Left ventricle myocardium inferior (tissue), 1 donor: ENCODE measurements around the gene ADPRS. TPM values are rescaled to one million over a fixed set of nuclear protein-coding genes. Genes with fewer than 3 reads are reported as not detected.

Experiments used
- DNase-seq: peaks from one replicate; pipeline ENCODE4 v3.0.0-alpha.2; 2020
- H3K27ac ChIP-seq: fragments of 200-600 bp; replicated peaks from 2 replicates; pipeline ENCODE4 v1.8.0; 2021
- H3K27me3 ChIP-seq: fragments of 200-600 bp; 2 replicates; pipeline ENCODE4 v1.8.0; 2021; ENCODE audit warnings: low read depth
- H3K36me3 ChIP-seq: fragments of 200-600 bp; 2 replicates; pipeline ENCODE4 v1.8.0; 2021
- H3K4me1 ChIP-seq: fragments of 200-600 bp; 2 replicates; pipeline ENCODE4 v1.8.0; 2021
- H3K4me3 ChIP-seq: fragments of 200-600 bp; 2 replicates; pipeline ENCODE4 v1.8.0; 2021; ENCODE audit warnings: mild to moderate bottlenecking, moderate library complexity
- H3K9me3 ChIP-seq: fragments of 200-600 bp; replicated peaks from 2 replicates; pipeline ENCODE4 v1.8.0; 2021
- intact Hi-C: fragments of 100-400 bp; cut with micrococcal nuclease; formaldehyde crosslinking; loops from one replicate; pipeline ENCODE4 v1.11.0; 2022
- total RNA-seq: library from RNA; stranded (reverse); fragmentation: NEBNext Ultra II Directional; extraction: Animal tissue kit (Norgen Biotek cat#: 25700); gene quantifications from one replicate; pipeline ENCODE4 v1.2.1, GENCODE V29; 2021
- TF ChIP-seq, protein P1 (sequence below): fragments of 200-600 bp; IDR thresholded peaks from 2 replicates; pipeline ENCODE4 v1.8.0; 2021; ENCODE audit warnings: antibody characterized with exemption, mild to moderate bottlenecking, borderline replicate concordance
- donor health status: DM: no; HTN: yes; CAD: no; lungs with severe emphysema.

Gene ADPRS
- total RNA-seq, 1 donor from 2014 or later, result 17.8 TPM

GRCh38 chr1:36085126-36085525 lies 3.6 kb upstream of the ADPRS start:
- no peak for DNase-seq
- intact Hi-C loops, result no loop called here
- H3K4me1 ChIP-seq, result peaks cover 31% of the 10 kb centered on the region

DNA sequence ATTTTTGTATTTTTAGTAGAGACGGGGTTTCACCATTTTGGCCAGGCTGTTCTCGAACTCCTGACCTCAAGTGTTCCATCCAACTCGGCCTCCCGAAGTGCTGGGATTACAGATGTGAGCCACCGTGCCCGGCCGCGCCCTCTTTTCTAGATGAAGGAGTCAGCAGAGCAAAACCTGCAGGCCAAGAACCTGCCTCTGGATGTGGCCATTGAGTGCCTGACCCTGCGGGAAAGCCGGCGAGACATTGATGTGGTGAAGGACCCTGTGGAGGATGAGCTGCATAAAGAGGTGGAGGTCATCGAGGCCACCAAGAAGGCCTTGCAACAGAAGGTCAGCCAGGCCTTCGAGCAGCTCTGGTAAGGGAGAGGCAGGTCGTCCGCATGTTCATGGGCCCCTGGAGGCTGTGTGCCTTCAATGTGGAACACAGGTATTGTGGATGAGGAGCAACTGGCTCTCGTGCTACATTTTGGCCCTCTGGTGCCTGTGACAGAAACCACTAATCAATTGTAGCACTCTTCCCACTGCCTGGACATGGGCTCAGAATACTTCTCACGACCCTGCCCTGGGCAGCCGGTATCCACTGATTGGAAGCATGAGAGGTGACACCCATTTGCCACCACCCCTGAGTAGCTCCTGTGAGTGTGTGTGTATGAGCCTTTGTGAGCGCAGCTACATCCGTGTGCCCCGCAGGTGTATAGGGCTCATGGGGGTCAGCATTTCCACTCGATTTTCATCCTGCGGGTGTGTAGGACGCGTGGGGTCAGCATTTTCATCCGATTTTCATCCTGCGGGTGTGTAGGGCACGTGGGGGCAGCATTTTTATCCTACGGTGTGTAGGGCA lies 2.8 kb upstream of the ADPRS start:
- no peak for DNase-seq
- intact Hi-C loops, result no loop called here
- Histone ChIP-seq H3K36me3 (peaks cover under 1% of the 10 kb centered on the region), H3K27ac (no peak overlapping the region), H3K9me3 (no peaks in the 10 kb centered on the region), H3K4me1 (peaks cover 39% of the 10 kb centered on the region), H3K27me3 (peaks cover 41% of the 10 kb centered on the region), H3K4me3 (no peak overlapping the region)
- TF ChIP-seq, protein P1, sequence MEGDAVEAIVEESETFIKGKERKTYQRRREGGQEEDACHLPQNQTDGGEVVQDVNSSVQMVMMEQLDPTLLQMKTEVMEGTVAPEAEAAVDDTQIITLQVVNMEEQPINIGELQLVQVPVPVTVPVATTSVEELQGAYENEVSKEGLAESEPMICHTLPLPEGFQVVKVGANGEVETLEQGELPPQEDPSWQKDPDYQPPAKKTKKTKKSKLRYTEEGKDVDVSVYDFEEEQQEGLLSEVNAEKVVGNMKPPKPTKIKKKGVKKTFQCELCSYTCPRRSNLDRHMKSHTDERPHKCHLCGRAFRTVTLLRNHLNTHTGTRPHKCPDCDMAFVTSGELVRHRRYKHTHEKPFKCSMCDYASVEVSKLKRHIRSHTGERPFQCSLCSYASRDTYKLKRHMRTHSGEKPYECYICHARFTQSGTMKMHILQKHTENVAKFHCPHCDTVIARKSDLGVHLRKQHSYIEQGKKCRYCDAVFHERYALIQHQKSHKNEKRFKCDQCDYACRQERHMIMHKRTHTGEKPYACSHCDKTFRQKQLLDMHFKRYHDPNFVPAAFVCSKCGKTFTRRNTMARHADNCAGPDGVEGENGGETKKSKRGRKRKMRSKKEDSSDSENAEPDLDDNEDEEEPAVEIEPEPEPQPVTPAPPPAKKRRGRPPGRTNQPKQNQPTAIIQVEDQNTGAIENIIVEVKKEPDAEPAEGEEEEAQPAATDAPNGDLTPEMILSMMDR, result no peak

More at GRCh38 chr1:36085126-36085525, 3.6 kb upstream of the ADPRS start:
- Histone ChIP-seq H3K9me3 (no peaks in the 10 kb centered on the region), H3K27me3 (peaks cover 41% of the 10 kb centered on the region), H3K4me3 (no peak overlapping the region), H3K36me3 (no peaks in the 10 kb centered on the region), H3K27ac (no peak overlapping the region)
- TF ChIP-seq, protein P1, result no peak

DNA sequence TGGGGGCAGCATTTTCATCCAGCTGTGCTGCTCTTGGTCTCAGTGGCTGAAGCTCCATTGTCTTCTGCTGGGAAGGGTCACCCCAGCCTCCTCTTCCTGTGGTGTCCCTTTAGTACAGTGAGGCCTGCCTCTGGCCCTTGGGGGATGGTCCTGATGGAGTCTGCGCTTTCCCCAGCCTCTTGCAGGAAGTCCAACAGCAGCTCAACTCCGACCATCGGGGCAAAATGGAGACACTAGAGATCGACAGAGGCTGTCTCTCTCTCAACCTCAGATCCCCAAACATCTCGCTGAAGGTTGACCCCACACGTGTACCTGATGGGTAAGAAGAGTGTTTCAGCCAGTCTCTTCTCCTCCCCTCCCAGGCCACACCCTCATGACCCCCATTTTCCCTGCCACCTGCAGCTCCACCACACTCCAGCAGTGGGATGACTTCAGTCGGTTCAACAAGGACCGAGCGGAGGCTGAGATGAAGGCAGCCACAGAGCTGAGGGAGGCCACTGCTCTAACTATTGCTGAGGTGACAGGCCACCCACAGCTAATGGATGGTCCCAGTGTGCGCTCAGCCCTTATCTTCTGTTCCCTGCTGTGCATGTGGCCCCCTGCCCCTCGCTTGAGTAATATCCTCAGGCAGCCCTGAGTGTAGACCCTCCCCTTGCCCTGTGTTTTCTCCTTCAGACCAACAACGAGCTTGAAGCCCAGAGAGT lies 2.0 kb upstream of the ADPRS start:
- intact Hi-C loops, result no loop called here
- no peaks in the 10 kb centered on the region for H3K9me3 ChIP-seq
- no peak overlapping the region for H3K27ac ChIP-seq
- H3K27me3 ChIP-seq, result peaks cover 41% of the 10 kb centered on the region
- no peak overlapping the region for H3K4me3 ChIP-seq
- TF ChIP-seq, protein P1, result no peak
- no peak for DNase-seq
- peaks cover 46% of the 10 kb centered on the region for H3K4me1 ChIP-seq
- H3K36me3 ChIP-seq, result peaks cover 9% of the 10 kb centered on the region

DNA sequence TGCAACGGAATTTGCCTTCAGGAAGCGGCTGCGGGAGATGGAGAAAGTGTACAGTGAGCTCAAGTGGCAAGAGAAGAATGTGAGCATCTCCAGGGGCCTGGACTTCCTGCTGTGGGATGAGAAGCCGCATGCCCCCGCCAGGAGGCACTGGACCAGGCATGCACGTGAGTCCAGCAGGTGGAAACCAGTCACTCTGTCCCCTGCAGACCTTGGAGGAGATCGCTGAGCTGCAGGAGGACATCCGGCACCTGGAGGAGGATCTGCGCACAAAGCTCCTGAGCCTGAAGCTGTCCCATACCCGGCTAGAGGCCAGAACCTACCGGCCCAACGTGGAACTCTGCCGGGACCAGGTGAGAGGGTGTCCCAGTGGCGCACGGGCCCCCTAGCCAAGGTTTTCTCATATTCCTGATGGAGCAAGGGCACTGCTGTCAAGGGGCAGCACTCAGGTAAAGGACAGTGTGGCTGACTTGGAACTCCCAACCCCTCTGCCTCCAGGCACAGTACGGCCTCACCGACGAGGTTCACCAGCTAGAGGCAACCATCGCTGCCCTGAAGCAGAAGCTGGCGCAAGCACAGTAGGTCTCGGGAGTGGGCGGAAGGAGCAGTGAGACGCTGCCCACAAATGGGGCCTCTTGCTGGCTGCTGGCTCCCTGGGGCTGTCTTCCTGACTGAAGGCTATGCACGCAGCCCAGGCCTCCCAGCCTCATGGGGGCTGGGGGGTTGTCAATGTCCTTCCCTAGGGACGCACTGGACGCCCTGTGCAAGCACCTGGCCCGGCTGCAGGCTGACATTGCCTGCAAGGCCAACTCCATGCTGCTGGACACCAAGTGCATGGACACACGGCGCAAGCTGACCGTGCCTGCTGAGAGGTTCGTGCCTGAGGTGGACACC lies 1.2 kb upstream of the ADPRS start:
- Histone ChIP-seq H3K27ac (no peak overlapping the region), H3K9me3 (no peaks in the 10 kb centered on the region), H3K4me3 (no peak overlapping the region), H3K27me3 (peaks cover 40% of the 10 kb centered on the region), H3K4me1 (peaks cover 49% of the 10 kb centered on the region), H3K36me3 (peaks cover 17% of the 10 kb centered on the region)
- intact Hi-C loops, result no loop called here
- TF ChIP-seq, protein P1, result no peak
- no peak for DNase-seq

DNA sequence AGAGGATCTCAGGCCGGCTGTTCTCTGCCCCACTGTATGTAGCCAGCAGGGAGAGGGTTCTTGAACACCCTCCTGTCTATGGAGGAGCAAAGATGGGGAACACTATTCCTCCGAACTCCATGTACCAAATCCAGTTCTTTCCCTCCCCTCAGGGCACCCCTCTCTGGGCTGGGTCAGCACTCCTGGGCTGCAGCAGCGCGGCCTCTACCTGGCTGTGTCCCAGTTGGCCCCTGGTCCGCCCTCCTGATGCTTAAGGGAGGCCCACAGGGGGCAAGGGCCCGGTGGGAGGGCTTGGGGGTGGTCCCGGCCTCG lies 471 bp upstream of the ADPRS start:
- Histone ChIP-seq H3K9me3 (no peaks in the 10 kb centered on the region), H3K27ac (peak overlapping the region; percentile 96), H3K4me1 (peaks cover 53% of the 10 kb centered on the region), H3K4me3 (peak overlapping the region; percentile 100), H3K36me3 (peaks cover 24% of the 10 kb centered on the region), H3K27me3 (peaks cover 34% of the 10 kb centered on the region)
- intact Hi-C loops, result no loop called here
- TF ChIP-seq, protein P1, result no peak
- DNase-seq, result no peak
